Measurements from ENCODE around the gene LAG3. TPM values are rescaled to one million over a fixed set of nuclear protein-coding genes. Genes with fewer than 3 reads are reported as not detected.

The LAG3 gene
- total RNA-seq, 1 experiment from 2014 or later = 4.1 TPM

DNA sequence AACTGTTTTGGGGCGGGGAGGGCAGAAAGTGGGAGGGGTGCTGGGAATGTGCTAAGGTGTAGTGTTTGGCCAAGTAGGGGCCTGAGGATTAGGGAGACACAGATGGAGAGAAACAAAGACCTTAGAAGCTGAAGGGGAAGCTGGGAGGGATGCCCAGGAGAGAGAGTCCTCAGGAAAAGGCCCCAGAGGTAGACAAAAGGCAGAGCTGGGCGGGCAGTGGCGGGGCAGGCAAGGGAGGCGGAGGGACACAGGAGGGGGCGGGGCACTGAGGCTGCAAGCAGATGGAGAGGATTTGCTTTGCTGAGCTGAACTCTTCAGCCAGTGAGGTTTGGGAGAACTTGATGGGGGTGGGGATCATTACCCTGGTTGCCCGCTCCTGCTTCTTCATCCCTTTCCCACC, 3.3 kb upstream of the LAG3 start:
- peaks cover 32% of the 10 kb centered on the region for H3K4me1 ChIP-seq (ENCODE audit: insufficient read depth, low read length, poor library complexity, severe bottlenecking)
- H3K9me3 ChIP-seq (ENCODE audit: low read depth, low read length, poor library complexity, severe bottlenecking) = no peaks in the 10 kb centered on the region
- ChIA-PET POLR2A (ENCODE audit: low non-redundant PET) (interaction anchor here (0.7 kb wide), 1 partner anchor 430 kb away, joined by 4 read pairs; no protein-coding TSS in a partner anchor), CTCF (no interaction called here)
- H3K27ac ChIP-seq (ENCODE audit: low read depth, low read length, poor library complexity, severe bottlenecking) = peak overlapping the region; percentile 88
- intact Hi-C loops (cut with micrococcal nuclease; ENCODE audit: unreplicated experiment) = loop anchor here (5.0 to 10.0 kb wide), 2 partner anchors 58 to 196 kb away; partner anchors contain the start of gene P3H3
- DNase-seq (ENCODE audit: low spot score) = peak; percentile 55
- peaks cover 24% of the 10 kb centered on the region for H3K36me3 ChIP-seq (ENCODE audit: insufficient read depth, low read length, poor library complexity, severe bottlenecking)
- TF ChIP-seq, protein P1, sequence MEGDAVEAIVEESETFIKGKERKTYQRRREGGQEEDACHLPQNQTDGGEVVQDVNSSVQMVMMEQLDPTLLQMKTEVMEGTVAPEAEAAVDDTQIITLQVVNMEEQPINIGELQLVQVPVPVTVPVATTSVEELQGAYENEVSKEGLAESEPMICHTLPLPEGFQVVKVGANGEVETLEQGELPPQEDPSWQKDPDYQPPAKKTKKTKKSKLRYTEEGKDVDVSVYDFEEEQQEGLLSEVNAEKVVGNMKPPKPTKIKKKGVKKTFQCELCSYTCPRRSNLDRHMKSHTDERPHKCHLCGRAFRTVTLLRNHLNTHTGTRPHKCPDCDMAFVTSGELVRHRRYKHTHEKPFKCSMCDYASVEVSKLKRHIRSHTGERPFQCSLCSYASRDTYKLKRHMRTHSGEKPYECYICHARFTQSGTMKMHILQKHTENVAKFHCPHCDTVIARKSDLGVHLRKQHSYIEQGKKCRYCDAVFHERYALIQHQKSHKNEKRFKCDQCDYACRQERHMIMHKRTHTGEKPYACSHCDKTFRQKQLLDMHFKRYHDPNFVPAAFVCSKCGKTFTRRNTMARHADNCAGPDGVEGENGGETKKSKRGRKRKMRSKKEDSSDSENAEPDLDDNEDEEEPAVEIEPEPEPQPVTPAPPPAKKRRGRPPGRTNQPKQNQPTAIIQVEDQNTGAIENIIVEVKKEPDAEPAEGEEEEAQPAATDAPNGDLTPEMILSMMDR (conservative IDR thresholded peaks at IDR 0.05; ENCODE audit: low read depth, low read length) = no peak
- no peak for TF ChIP-seq EZH2 (IDR thresholded peaks at IDR 0.05; ENCODE audit: borderline replicate concordance, low read depth, low read length, poor library complexity, severe bottlenecking)
- H3K27me3 ChIP-seq (replicated peaks; ENCODE audit: insufficient read depth, low read depth, low read length, poor library complexity) = no peaks in the 10 kb centered on the region
- no TSS peak for BruUV-seq (replicated peaks)
- H3K4me3 ChIP-seq (ENCODE audit: low read depth, low read length, poor library complexity, severe bottlenecking) = peak overlapping the region; percentile 97

DNA sequence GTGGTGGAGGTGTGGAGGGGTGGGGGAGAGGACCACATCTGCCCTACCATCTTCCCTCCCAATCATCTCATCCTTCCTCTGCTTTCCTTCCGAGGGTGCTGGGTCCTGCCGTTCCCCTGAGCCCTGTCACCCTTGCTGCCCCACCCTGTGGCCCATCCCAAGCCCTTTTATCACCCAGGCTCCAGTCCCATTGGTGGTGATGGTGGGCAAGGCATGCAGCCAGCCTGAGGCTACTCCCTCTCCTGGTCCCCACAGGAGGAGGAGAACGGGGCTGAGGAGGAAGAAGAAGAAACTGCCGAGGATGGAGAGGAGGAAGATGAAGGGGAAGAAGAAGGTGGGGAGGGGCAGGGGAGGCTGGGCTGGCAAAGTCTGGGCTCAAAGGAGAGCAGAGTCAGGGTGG, 2.7 kb upstream of the LAG3 start:
- Histone ChIP-seq H3K27ac (ENCODE audit: low read depth, low read length, poor library complexity, severe bottlenecking) (peak overlapping the region; percentile 29), H3K9me3 (ENCODE audit: low read depth, low read length, poor library complexity, severe bottlenecking) (no peaks in the 10 kb centered on the region), H3K4me1 (ENCODE audit: insufficient read depth, low read length, poor library complexity, severe bottlenecking) (peaks cover 29% of the 10 kb centered on the region), H3K27me3 (replicated peaks; ENCODE audit: insufficient read depth, low read depth, low read length, poor library complexity) (no peaks in the 10 kb centered on the region), H3K36me3 (ENCODE audit: insufficient read depth, low read length, poor library complexity, severe bottlenecking) (peaks cover 28% of the 10 kb centered on the region), H3K4me3 (ENCODE audit: low read depth, low read length, poor library complexity, severe bottlenecking) (no peak overlapping the region)
- DNase-seq (ENCODE audit: low spot score) = no peak
- intact Hi-C loops (cut with micrococcal nuclease; ENCODE audit: unreplicated experiment) = loop anchor here (5.0 to 10.0 kb wide), 2 partner anchors 58 to 195 kb away; partner anchors contain the start of gene P3H3
- POLR2A ChIA-PET (ENCODE audit: low non-redundant PET) = interaction anchor here (0.7 kb wide), 1 partner anchor 430 kb away, joined by 4 read pairs; no protein-coding TSS in a partner anchor
- TF ChIP-seq EZH2 (IDR thresholded peaks at IDR 0.05; ENCODE audit: borderline replicate concordance, low read depth, low read length, poor library complexity, severe bottlenecking) = no peak
- TF ChIP-seq, protein P1 (conservative IDR thresholded peaks at IDR 0.05; ENCODE audit: low read depth, low read length) = no peak
- CTCF ChIA-PET = no interaction called here
- BruUV-seq (replicated peaks) = no TSS peak

DNA sequence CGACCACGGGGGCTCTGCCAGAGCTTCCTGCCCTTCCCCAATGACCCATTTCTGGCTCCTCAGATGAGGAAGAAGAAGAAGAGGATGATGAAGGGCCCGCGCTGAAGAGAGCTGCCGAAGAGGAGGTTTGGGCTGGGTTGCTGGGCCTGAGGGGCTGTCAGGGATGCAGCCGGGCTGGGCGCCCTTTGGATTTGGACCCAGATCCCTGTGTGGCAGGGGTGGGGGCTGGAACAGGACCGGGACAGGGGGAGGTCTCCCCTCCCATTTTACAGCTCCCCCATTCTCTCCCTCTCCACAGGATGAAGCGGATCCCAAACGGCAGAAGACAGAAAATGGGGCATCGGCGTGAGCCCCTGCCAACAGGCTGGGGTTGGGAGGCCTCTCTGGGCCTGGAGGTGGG, 2.2 kb upstream of the LAG3 start:
- Histone ChIP-seq H3K9me3 (ENCODE audit: low read depth, low read length, poor library complexity, severe bottlenecking) (no peaks in the 10 kb centered on the region), H3K4me1 (ENCODE audit: insufficient read depth, low read length, poor library complexity, severe bottlenecking) (peaks cover 25% of the 10 kb centered on the region), H3K36me3 (ENCODE audit: insufficient read depth, low read length, poor library complexity, severe bottlenecking) (peaks cover 31% of the 10 kb centered on the region), H3K27ac (ENCODE audit: low read depth, low read length, poor library complexity, severe bottlenecking) (peak overlapping the region; percentile 40), H3K4me3 (ENCODE audit: low read depth, low read length, poor library complexity, severe bottlenecking) (no peak overlapping the region), H3K27me3 (replicated peaks; ENCODE audit: insufficient read depth, low read depth, low read length, poor library complexity) (no peaks in the 10 kb centered on the region)
- intact Hi-C loops (cut with micrococcal nuclease; ENCODE audit: unreplicated experiment) = no loop called here
- no peak for TF ChIP-seq EZH2 (IDR thresholded peaks at IDR 0.05; ENCODE audit: borderline replicate concordance, low read depth, low read length, poor library complexity, severe bottlenecking)
- TF ChIP-seq, protein P1 (conservative IDR thresholded peaks at IDR 0.05; ENCODE audit: low read depth, low read length) = no peak
- ChIA-PET CTCF (no interaction called here), POLR2A (ENCODE audit: low non-redundant PET) (no interaction called here)
- DNase-seq (ENCODE audit: low spot score) = no peak
- no TSS peak for BruUV-seq (replicated peaks)

Data from A673 (cell line).